Astrocyte (in vitro differentiated cells and primary cell): Measurements from ENCODE around the gene RALBP1. TPM values are rescaled to one million over a fixed set of nuclear protein-coding genes. Genes with fewer than 3 reads are reported as not detected.

ENCODE experiments used
- DNase-seq: peaks from one replicate; pipeline ENCODE4 v3.0.0-alpha.2; 2010; ENCODE audit warnings: low read depth
- FAIRE-seq: peaks from 2 replicates; lab custom pipeline; 2011; peaks lifted over from hg19 to GRCh38; lab: Jason Lieb, UNC
- H2AFZ ChIP-seq: 2 replicates; pipeline ENCODE4 v1.6.0; 2012; ENCODE audit warnings: low read depth, low read length, inconsistent platforms
- H3K27ac ChIP-seq: 2 replicates; pipeline ENCODE4 v1.5.1; 2011; ENCODE audit warnings: low read depth, low read length, inconsistent platforms
- H3K27me3 ChIP-seq: 2 replicates; pipeline ENCODE4 v1.6.0; 2011; ENCODE audit warnings: low read length, inconsistent platforms; ENCODE audit not compliant: insufficient read depth
- H3K36me3 ChIP-seq: 2 replicates; pipeline ENCODE4 v1.5.1; 2011; ENCODE audit warnings: low read length, inconsistent platforms; ENCODE audit not compliant: insufficient read depth
- H3K4me1 ChIP-seq: 2 replicates; pipeline ENCODE4 v1.5.1; 2011; ENCODE audit warnings: low read length, inconsistent platforms; ENCODE audit not compliant: insufficient read depth
- H3K4me2 ChIP-seq: 2 replicates; pipeline ENCODE4 v1.6.0; 2012; ENCODE audit warnings: low read length, inconsistent platforms
- H3K4me3 ChIP-seq: 2 replicates; pipeline ENCODE4 v1.5.1; 2011; ENCODE audit warnings: low read depth, mild to moderate bottlenecking, low read length, inconsistent platforms; ENCODE audit not compliant: insufficient read depth
- H3K79me2 ChIP-seq: 2 replicates; pipeline ENCODE4 v1.6.0; 2012; ENCODE audit warnings: mild to moderate bottlenecking, low read length, inconsistent platforms; ENCODE audit not compliant: insufficient read depth
- H3K9ac ChIP-seq: 2 replicates; pipeline ENCODE4 v1.6.0; 2012; ENCODE audit warnings: mild to moderate bottlenecking, low read length, inconsistent platforms
- H3K9me3 ChIP-seq: 2 replicates; pipeline ENCODE4 v1.5.1; 2012; ENCODE audit warnings: low read depth, mild to moderate bottlenecking, low read length, inconsistent platforms; ENCODE audit not compliant: insufficient read depth
- H4K20me1 ChIP-seq: 2 replicates; pipeline ENCODE4 v1.6.0; 2012; ENCODE audit warnings: low read length, inconsistent platforms; ENCODE audit not compliant: insufficient read depth
- H3K27ac Mint-ChIP-seq: one replicate; pipeline ENCODE4 v1.8.0; 2021; ENCODE audit warnings: mild to moderate bottlenecking, mixed read lengths; ENCODE audit not compliant: unreplicated experiment
- H3K27me3 Mint-ChIP-seq: one replicate; pipeline ENCODE4 v1.8.0; 2021; ENCODE audit warnings: low read depth, mixed read lengths; ENCODE audit not compliant: unreplicated experiment
- H3K36me3 Mint-ChIP-seq: one replicate; pipeline ENCODE4 v1.8.0; 2021; ENCODE audit warnings: low read depth, mixed read lengths; ENCODE audit not compliant: unreplicated experiment
- H3K4me1 Mint-ChIP-seq: one replicate; pipeline ENCODE4 v1.8.0; 2021; ENCODE audit warnings: low read depth, mixed read lengths; ENCODE audit not compliant: unreplicated experiment
- H3K4me3 Mint-ChIP-seq: one replicate; pipeline ENCODE4 v1.8.0; 2021; ENCODE audit warnings: mild to moderate bottlenecking, moderate library complexity, mixed read lengths; ENCODE audit not compliant: unreplicated experiment
- H3K9me3 Mint-ChIP-seq: one replicate; pipeline ENCODE4 v1.8.0; 2021; ENCODE audit warnings: mild to moderate bottlenecking, mixed read lengths; ENCODE audit not compliant: unreplicated experiment
- EZH2 ChIP-seq: IDR thresholded peaks from 2 replicates; pipeline ENCODE4 v1.6.1; 2012; ENCODE audit warnings: mild to moderate bottlenecking, low read length, inconsistent platforms; ENCODE audit not compliant: insufficient read depth
- total RNA-seq: library from RNA; stranded (reverse); gene quantifications from 2 replicates; pipeline ENCODE4 v1.2.1, GENCODE V29; 2021
- TF ChIP-seq, protein P1 (sequence below): IDR thresholded peaks from 2 replicates; pipeline ENCODE4 v1.5.1; 2011; ENCODE audit warnings: low read depth, mild to moderate bottlenecking, inconsistent platforms, low read length, moderate library complexity; ENCODE audit not compliant: insufficient read depth

RALBP1 gene
- total RNA-seq, 1 donor from 2014 or later = 57.5 TPM

DNA sequence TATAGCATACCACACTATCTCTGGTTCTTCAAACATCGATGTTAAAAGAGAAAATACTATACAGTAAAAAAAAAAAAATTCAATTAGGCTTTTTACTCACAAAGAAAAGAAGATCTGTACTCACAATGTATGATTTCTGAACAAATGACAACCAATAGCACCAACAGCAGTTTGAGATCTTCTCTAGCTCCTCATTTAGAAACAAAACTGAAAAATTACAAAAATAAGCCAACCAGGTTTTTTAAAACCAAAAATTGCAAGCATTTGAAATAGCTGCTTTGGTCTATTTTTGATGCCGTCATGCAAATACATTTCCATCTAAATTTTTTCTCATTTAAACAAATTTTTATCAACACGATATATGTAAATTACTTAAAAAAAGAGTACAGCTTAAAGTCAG is 34.3 kb upstream of the RALBP1 start:
- Mint-ChIP-seq H3K27ac (no peak overlapping the region), H3K27me3 (no peaks in the 10 kb centered on the region), H3K4me1 (peaks cover 5% of the 10 kb centered on the region), H3K4me3 (no peak overlapping the region), H3K36me3 (peaks cover 2% of the 10 kb centered on the region), H3K9me3 (peaks cover under 1% of the 10 kb centered on the region)
- TF ChIP-seq, protein P1, sequence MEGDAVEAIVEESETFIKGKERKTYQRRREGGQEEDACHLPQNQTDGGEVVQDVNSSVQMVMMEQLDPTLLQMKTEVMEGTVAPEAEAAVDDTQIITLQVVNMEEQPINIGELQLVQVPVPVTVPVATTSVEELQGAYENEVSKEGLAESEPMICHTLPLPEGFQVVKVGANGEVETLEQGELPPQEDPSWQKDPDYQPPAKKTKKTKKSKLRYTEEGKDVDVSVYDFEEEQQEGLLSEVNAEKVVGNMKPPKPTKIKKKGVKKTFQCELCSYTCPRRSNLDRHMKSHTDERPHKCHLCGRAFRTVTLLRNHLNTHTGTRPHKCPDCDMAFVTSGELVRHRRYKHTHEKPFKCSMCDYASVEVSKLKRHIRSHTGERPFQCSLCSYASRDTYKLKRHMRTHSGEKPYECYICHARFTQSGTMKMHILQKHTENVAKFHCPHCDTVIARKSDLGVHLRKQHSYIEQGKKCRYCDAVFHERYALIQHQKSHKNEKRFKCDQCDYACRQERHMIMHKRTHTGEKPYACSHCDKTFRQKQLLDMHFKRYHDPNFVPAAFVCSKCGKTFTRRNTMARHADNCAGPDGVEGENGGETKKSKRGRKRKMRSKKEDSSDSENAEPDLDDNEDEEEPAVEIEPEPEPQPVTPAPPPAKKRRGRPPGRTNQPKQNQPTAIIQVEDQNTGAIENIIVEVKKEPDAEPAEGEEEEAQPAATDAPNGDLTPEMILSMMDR = no peak
- no peak for TF ChIP-seq EZH2
- Histone ChIP-seq H3K4me3 (no peak overlapping the region), H3K36me3 (no peaks in the 10 kb centered on the region), H3K27me3 (no peaks in the 10 kb centered on the region), H3K4me1 (peaks cover 3% of the 10 kb centered on the region), H3K79me2 (no peaks in the 10 kb centered on the region), H3K9ac (no peak overlapping the region), H3K27ac (no peak overlapping the region), H3K4me2 (no peak overlapping the region), H4K20me1 (no peaks in the 10 kb centered on the region), H2AFZ (no peak overlapping the region), H3K9me3 (no peaks in the 10 kb centered on the region)
- FAIRE-seq (no peak), DNase-seq (no peak)

DNA sequence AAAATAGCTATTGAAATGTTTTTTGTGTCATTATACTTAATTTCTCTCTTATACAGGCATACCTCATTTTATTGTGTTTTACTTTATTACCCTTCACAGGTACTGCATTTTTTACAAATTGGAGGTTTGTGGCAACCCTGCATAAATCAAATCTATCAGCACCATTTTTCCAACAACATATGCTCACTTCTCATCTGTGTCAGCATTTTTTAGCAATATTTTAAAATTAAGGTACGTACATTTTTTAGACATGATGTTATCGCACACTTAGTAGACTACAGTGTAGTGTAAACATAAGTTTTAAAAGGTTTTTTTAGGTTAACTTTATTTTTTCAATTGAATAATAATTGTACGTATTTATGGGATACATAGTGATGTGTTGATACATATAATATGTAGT is 30.8 kb upstream of the RALBP1 start:
- H3K79me2 ChIP-seq = no peaks in the 10 kb centered on the region
- H2AFZ ChIP-seq = no peak overlapping the region
- no peak overlapping the region for H3K4me2 ChIP-seq
- H3K9me3 ChIP-seq = no peaks in the 10 kb centered on the region
- DNase-seq (no peak), FAIRE-seq (no peak)
- no peak overlapping the region for H3K27ac Mint-ChIP-seq
- no peak overlapping the region for H3K9ac ChIP-seq
- H3K27me3 Mint-ChIP-seq = no peaks in the 10 kb centered on the region
- no peaks in the 10 kb centered on the region for H3K36me3 ChIP-seq
- TF ChIP-seq, protein P1 = no peak
- TF ChIP-seq EZH2 = no peak
- H3K4me1 ChIP-seq = no peaks in the 10 kb centered on the region
- H3K4me3 Mint-ChIP-seq = no peak overlapping the region
- H3K27me3 ChIP-seq = no peaks in the 10 kb centered on the region
- no peak overlapping the region for H3K27ac ChIP-seq
- no peaks in the 10 kb centered on the region for H3K4me1 Mint-ChIP-seq
- H3K36me3 Mint-ChIP-seq = peaks cover 5% of the 10 kb centered on the region
- H3K9me3 Mint-ChIP-seq = peaks cover 11% of the 10 kb centered on the region
- H3K4me3 ChIP-seq = no peak overlapping the region
- no peaks in the 10 kb centered on the region for H4K20me1 ChIP-seq

DNA sequence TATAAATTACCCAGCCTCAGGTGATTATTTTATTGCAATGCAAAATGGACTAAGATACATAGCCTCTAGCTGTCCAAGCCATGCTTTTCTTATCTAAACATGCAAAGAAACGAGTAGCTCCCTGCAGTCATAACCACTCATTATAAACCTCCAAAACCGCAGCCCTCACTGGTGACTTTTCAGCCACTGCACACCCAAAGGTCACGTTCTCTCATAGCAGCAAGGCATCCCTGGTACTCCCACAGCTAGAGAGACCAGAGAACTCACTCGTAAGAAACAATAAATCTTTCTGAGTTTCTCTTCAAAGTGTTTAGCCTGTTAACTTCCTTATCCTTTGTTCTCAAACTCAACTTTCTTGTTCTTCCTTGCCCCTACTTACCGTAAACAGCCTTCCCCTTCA is 28.5 kb upstream of the RALBP1 start:
- H3K27me3 Mint-ChIP-seq = no peaks in the 10 kb centered on the region

More for the DNA sequence above, 28.5 kb upstream of the RALBP1 start:
- H3K9ac ChIP-seq = no peak overlapping the region
- peaks cover 11% of the 10 kb centered on the region for H3K9me3 Mint-ChIP-seq
- TF ChIP-seq EZH2 = no peak
- TF ChIP-seq, protein P1 = no peak
- no peak overlapping the region for H2AFZ ChIP-seq
- H3K4me1 ChIP-seq = no peaks in the 10 kb centered on the region
- H3K4me1 Mint-ChIP-seq = no peaks in the 10 kb centered on the region
- no peaks in the 10 kb centered on the region for H3K9me3 ChIP-seq
- no peaks in the 10 kb centered on the region for H3K36me3 ChIP-seq
- H3K4me3 Mint-ChIP-seq = no peak overlapping the region
- no peak overlapping the region for H3K27ac ChIP-seq
- no peak overlapping the region for H3K4me2 ChIP-seq
- no peak overlapping the region for H3K4me3 ChIP-seq
- FAIRE-seq (no peak), DNase-seq (no peak)
- no peaks in the 10 kb centered on the region for H3K79me2 ChIP-seq
- no peaks in the 10 kb centered on the region for H3K27me3 ChIP-seq
- no peaks in the 10 kb centered on the region for H4K20me1 ChIP-seq
- H3K36me3 Mint-ChIP-seq = peaks cover 5% of the 10 kb centered on the region
- no peak overlapping the region for H3K27ac Mint-ChIP-seq
